HEK293 (cell line): ENCODE data around the gene ANKZF1.
A peak's percentile ranks its signal among the peaks of the same experiment; 100 is the strongest.

Experiments used
- GLI4 ChIP-seq: fragments of 450-650 bp; formaldehyde crosslinking; IDR thresholded peaks from 2 replicates; pipeline ENCODE4 v1.5.1; 2016; ENCODE audit warnings: missing biosample characterization, missing genetic modification characterization
- HIC1 ChIP-seq: fragments of 450-650 bp; formaldehyde crosslinking; IDR thresholded peaks from 2 replicates; pipeline ENCODE4 v1.5.1; 2016; ENCODE audit warnings: missing biosample characterization, missing genetic modification characterization
- HOXC10 ChIP-seq: sonication (generic); formaldehyde crosslinking; IDR thresholded peaks from 2 replicates; pipeline ENCODE4 v1.8.1; 2023; ENCODE audit warnings: mild to moderate bottlenecking, missing genetic modification reagents
- HOXD13 ChIP-seq: sonication (generic); formaldehyde crosslinking; IDR thresholded peaks from 2 replicates; pipeline ENCODE4 v1.8.0; 2022; ENCODE audit warnings: missing genetic modification reagents, borderline replicate concordance
- KLF1 ChIP-seq: fragments of 450-650 bp; formaldehyde crosslinking; IDR thresholded peaks from 2 replicates; pipeline ENCODE4 v1.5.1; 2016; ENCODE audit warnings: missing biosample characterization, missing genetic modification characterization
- KLF7 ChIP-seq: fragments of 450-650 bp; formaldehyde crosslinking; IDR thresholded peaks from 2 replicates; pipeline ENCODE4 v1.5.1; 2016; ENCODE audit warnings: missing biosample characterization, missing genetic modification characterization, borderline replicate concordance
- TSHZ1 ChIP-seq: fragments of 450-650 bp; formaldehyde crosslinking; IDR thresholded peaks from 2 replicates; pipeline ENCODE4 v1.5.1; 2016; ENCODE audit warnings: missing biosample characterization, missing genetic modification characterization, borderline replicate concordance
- ZBTB10 ChIP-seq: fragments of 450-650 bp; formaldehyde crosslinking; IDR thresholded peaks from 2 replicates; pipeline ENCODE4 v1.5.1; 2016; ENCODE audit warnings: missing biosample characterization, missing genetic modification characterization
- ZBTB48 ChIP-seq: fragments of 450-650 bp; formaldehyde crosslinking; IDR thresholded peaks from 2 replicates; pipeline ENCODE4 v1.5.1; 2016; ENCODE audit warnings: missing biosample characterization, missing genetic modification characterization
- ZNF132 ChIP-seq: fragments of 450-650 bp; formaldehyde crosslinking; IDR thresholded peaks from 2 replicates; pipeline ENCODE4 v1.5.1; 2017; ENCODE audit warnings: missing biosample characterization, missing genetic modification characterization, borderline replicate concordance
- ZNF138 ChIP-seq: fragments of 450-650 bp; formaldehyde crosslinking; IDR thresholded peaks from 2 replicates; pipeline ENCODE4 v1.5.1; 2016; ENCODE audit warnings: missing biosample characterization, missing genetic modification characterization, borderline replicate concordance
- ZNF155 ChIP-seq: fragments of 450-650 bp; formaldehyde crosslinking; IDR thresholded peaks from 2 replicates; pipeline ENCODE4 v1.5.1; 2016; ENCODE audit warnings: missing biosample characterization, missing genetic modification characterization
- ZNF362 ChIP-seq: fragments of 450-650 bp; formaldehyde crosslinking; IDR thresholded peaks from 2 replicates; pipeline ENCODE4 v1.5.1; 2016; ENCODE audit warnings: missing biosample characterization, missing genetic modification characterization
- ZNF394 ChIP-seq: fragments of 450-650 bp; formaldehyde crosslinking; IDR thresholded peaks from 2 replicates; pipeline ENCODE4 v1.5.1; 2016; ENCODE audit warnings: missing biosample characterization, missing genetic modification characterization, mild to moderate bottlenecking, moderate library complexity, borderline replicate concordance
- ZNF560 ChIP-seq: fragments of 450-650 bp; formaldehyde crosslinking; IDR thresholded peaks from 2 replicates; pipeline ENCODE4 v1.5.1; 2017; ENCODE audit warnings: missing biosample characterization, missing genetic modification characterization, borderline replicate concordance
- ZNF600 ChIP-seq: fragments of 450-650 bp; formaldehyde crosslinking; IDR thresholded peaks from 2 replicates; pipeline ENCODE4 v1.5.1; 2016; ENCODE audit warnings: missing biosample characterization, missing genetic modification characterization
- ZNF654 ChIP-seq: fragments of 450-650 bp; formaldehyde crosslinking; IDR thresholded peaks from 2 replicates; pipeline ENCODE4 v1.5.1; 2016; ENCODE audit warnings: low read depth, missing biosample characterization, missing genetic modification characterization
- ZNF704 ChIP-seq: fragments of 450-650 bp; formaldehyde crosslinking; IDR thresholded peaks from 2 replicates; pipeline ENCODE4 v1.5.1; 2016; ENCODE audit warnings: missing biosample characterization, missing genetic modification characterization
- ZNF747 ChIP-seq: fragments of 450-650 bp; formaldehyde crosslinking; IDR thresholded peaks from 2 replicates; pipeline ENCODE4 v1.5.1; 2016; ENCODE audit warnings: missing biosample characterization, missing genetic modification characterization
- ZNF777 ChIP-seq: fragments of 450-650 bp; formaldehyde crosslinking; IDR thresholded peaks from 2 replicates; pipeline ENCODE4 v1.5.1; 2017; ENCODE audit warnings: missing biosample characterization, missing genetic modification characterization, borderline replicate concordance

Gene ANKZF1

GRCh38 chr2:219230059-219230540, 494 bp downstream of the ANKZF1 start (continued):
- no peak for TF ChIP-seq HOXD13
- no peak for TF ChIP-seq ZNF138 (tag by site-specific recombination)
- 0 out of 2 replicates have a peak, but pooled peaks have one; percentile 11 for TF ChIP-seq ZNF600
- no peak for TF ChIP-seq ZNF560 (tag by site-specific recombination)
- no peak for TF ChIP-seq ZNF394 (tag by site-specific recombination)
- TF ChIP-seq ZBTB48, result no peak
- TF ChIP-seq ZNF747 (tag by site-specific recombination), result no peak
- TF ChIP-seq KLF1 (tag by site-specific recombination), result no peak
- no peak for TF ChIP-seq KLF7 (tag by site-specific recombination)
- no peak for TF ChIP-seq HIC1 (tag by site-specific recombination)
- TF ChIP-seq ZNF155, result no peak
- TF ChIP-seq TSHZ1 (tag by site-specific recombination), result no peak
- no peak for TF ChIP-seq HOXC10 (CRISPR knock-in tag)
- no peak for TF ChIP-seq ZNF362 (tag by site-specific recombination)
- TF ChIP-seq GLI4 (tag by site-specific recombination), result no peak
- TF ChIP-seq ZNF132 (tag by site-specific recombination), result no peak
- TF ChIP-seq ZNF654 (tag by site-specific recombination), result no peak
- no peak for TF ChIP-seq ZNF777 (tag by site-specific recombination)
- no peak for TF ChIP-seq ZBTB10 (tag by site-specific recombination)
- no peak for TF ChIP-seq ZNF704
